OCI-LY7 (cell line): ENCODE data around the gene BEND4.

ENCODE experiments used
- CTCF ChIP-seq: fragments of 200-600 bp; sonication (generic); conservative IDR thresholded peaks from 2 replicates; pipeline ENCODE4 v1.5.1; 2014; ENCODE audit warnings: mild to moderate bottlenecking, antibody characterized with exemption, low read length, moderate library complexity, mixed read lengths
- EZH2phosphoT487 ChIP-seq: fragments of 200-600 bp; sonication (generic); IDR thresholded peaks from 2 replicates; pipeline ENCODE4 v1.6.1; 2018; ENCODE audit warnings: low read depth, borderline replicate concordance, mild to moderate bottlenecking, mixed run types, antibody characterized with exemption, low read length, moderate library complexity, mixed read lengths

- TF ChIP-seq CTCF, result no peak
- no peak for TF ChIP-seq EZH2phosphoT487
Observed at GRCh38 chr4:42066402-42066801, 86.1 kb downstream of the BEND4 start.
